D721Med (cell line): Measurements from ENCODE around the gene UMOD.

ENCODE experiments used
- DNase-seq: peaks from one replicate; pipeline ENCODE4 v3.0.0; 2011; ENCODE audit warnings: low spot score; ENCODE audit not compliant: insufficient read length
- FAIRE-seq: peaks from 2 replicates; lab custom pipeline; 2011; peaks lifted over from hg19 to GRCh38; lab: Jason Lieb, UNC
- TF ChIP-seq, protein P1 (sequence below): IDR thresholded peaks from 2 replicates; pipeline ENCODE4 v1.5.1; 2012; ENCODE audit warnings: mild to moderate bottlenecking, control low read depth; ENCODE audit not compliant: insufficient read depth; ENCODE audit errors: missing control alignments

UMOD gene

DNA sequence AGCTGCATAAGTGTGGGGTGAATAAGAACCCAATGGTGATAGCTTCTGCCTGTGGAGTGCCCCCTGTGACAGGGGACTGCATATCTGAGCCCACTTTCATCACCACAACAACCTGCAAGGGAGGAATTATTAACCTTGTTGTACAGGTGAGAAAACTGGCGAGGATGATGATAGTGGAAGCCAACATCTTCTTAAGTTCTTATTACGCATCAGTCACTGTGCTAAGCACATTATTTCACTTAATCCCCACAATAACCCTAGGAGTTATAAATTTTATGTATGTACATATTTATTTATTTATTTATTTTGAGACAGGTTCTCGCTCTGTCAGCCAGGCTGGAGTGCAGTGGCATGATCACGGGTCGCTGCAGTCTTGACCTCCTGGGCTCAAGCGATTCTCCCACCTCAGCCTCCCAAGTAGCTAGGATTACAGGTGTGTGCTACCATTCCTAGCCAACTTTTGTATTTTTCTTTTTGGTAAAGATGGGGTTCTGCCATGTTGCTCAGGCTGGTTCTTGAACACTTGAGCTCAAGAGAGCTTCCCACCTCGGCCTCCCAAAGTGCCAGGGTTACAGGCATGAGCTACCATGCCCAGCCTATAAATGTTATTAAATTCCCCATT, 44.4 kb upstream of the UMOD start:
- no peak for FAIRE-seq
- TF ChIP-seq, protein P1, sequence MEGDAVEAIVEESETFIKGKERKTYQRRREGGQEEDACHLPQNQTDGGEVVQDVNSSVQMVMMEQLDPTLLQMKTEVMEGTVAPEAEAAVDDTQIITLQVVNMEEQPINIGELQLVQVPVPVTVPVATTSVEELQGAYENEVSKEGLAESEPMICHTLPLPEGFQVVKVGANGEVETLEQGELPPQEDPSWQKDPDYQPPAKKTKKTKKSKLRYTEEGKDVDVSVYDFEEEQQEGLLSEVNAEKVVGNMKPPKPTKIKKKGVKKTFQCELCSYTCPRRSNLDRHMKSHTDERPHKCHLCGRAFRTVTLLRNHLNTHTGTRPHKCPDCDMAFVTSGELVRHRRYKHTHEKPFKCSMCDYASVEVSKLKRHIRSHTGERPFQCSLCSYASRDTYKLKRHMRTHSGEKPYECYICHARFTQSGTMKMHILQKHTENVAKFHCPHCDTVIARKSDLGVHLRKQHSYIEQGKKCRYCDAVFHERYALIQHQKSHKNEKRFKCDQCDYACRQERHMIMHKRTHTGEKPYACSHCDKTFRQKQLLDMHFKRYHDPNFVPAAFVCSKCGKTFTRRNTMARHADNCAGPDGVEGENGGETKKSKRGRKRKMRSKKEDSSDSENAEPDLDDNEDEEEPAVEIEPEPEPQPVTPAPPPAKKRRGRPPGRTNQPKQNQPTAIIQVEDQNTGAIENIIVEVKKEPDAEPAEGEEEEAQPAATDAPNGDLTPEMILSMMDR: no peak
- DNase-seq: no peak

- TF ChIP-seq, protein P1: no peak
- DNase-seq (no peak), FAIRE-seq (no peak)
These were observed 43.4 kb upstream of the UMOD start for GRCh38 chr16:20395946-20396345.

DNA sequence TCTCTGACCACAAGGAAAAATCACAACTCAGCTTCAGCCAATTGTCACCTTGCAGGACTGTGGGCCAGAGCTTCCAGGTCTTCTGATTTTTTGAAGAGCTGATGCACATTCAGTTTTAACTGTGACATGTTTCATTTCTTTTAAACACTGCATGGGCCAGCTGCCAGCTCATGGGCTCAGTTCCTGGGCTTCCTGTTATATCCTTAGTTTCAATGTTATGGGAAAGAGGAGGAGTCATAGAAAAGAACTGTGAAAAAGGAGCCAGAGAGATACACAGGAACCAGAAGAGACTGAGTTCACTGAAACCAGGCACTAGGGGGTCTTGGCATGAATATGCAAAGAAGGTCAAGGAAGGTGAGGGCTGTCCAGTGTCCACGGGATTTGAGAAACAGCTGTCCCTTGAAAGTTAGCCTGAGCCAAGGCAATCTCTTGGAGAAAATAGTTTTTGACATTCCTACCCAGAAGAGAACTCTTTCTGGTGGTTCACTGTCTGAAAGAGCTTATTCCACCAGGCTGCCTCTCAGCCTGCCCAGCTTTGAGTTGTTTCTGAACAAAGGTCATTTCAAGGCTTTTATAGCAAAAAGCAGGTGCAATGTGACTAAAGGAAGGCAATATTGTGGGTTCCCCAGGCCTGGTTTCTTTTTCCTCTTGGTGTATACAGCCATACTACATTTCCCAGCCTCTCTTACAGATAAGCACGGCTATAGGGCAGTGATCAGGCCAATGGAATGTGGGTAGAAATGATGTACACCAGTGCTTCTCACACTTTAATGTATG, 41.5 kb upstream of the UMOD start:
- TF ChIP-seq, protein P1: no peak
- DNase-seq (no peak), FAIRE-seq (no peak)

DNA sequence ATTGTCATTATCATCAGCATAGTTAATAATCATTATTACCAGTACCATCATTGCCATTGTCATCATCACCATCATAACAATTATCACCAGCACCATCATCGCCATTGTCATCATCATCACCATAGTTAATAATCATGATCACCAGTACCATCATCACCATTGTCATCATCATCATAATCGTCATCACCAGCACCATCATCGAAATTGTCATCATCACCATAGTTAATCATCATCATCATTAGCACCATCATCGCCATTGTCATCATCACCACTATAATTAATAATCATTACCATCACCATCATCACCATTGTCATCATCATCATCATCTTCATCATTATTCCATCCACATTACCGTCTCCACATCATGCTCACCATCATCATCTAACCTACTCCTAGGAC, 38.5 kb upstream of the UMOD start:
- no peak for FAIRE-seq
- no peak for DNase-seq
- TF ChIP-seq, protein P1: no peak

DNA sequence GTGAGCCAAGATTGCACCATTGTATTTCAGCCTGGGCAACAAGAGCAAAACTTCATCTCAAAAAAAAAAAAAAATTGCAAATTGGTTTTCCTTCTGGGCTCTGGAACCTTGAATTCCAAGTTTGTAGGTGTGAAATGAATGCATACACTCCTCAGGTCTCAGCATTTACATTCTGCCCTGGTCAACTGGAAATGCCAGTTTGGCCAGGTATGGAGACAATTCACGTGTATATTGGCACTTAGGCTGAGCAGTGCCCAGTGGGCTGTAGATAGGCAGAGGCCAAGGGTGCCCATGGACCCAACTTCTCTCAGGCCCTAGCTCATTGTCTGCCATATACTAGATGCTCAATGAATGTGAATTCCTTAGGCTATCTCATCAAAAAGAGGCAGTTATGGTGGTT, 36.3 kb upstream of the UMOD start:
- DNase-seq (no peak), FAIRE-seq (no peak)
- TF ChIP-seq, protein P1: no peak

DNA sequence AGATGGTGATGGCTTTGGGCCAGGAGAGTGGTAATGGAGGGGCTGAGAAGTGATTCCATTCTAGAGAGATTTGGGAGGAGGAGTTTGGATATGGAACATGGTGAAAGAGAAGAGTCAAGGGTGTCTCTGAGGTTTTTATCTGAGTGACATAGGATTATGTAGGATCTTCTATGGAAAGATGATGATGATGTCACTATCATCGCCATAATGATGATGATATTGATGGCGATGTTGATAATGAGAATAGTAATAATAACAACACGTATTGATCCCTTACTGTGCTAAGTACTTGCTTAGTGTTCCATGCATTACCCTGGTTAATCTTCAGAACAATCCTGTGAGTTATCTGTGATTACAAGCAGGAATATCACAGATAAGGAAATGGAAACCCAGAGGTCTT, 35.5 kb upstream of the UMOD start:
- TF ChIP-seq, protein P1: no peak
- DNase-seq (no peak), FAIRE-seq (no peak)
